GM19240 (cell line): Measurements from ENCODE around the gene HIPK2.

Source experiments
- DNase-seq: peaks from one replicate; pipeline ENCODE4 v3.0.0; 2011; ENCODE audit warnings: low spot score; ENCODE audit not compliant: insufficient read length

The HIPK2 gene

GRCh38 chr7:139737221-139738100 is 40.3 kb downstream of the HIPK2 start:
- DNase-seq, result no peak

GRCh38 chr7:139735912-139736595 is 41.7 kb downstream of the HIPK2 start:
- no peak for DNase-seq

GRCh38 chr7:139735466-139735865 is 42.3 kb downstream of the HIPK2 start:
- no peak for DNase-seq

- no peak for DNase-seq
Observed at GRCh38 chr7:139734395-139734794, 43.4 kb downstream of the HIPK2 start.

GRCh38 chr7:139733751-139734150 is 44.0 kb downstream of the HIPK2 start:
- DNase-seq, result no peak

GRCh38 chr7:139732471-139733167 is 45.2 kb downstream of the HIPK2 start:
- DNase-seq, result no peak

GRCh38 chr7:139731802-139732470 is 45.9 kb downstream of the HIPK2 start:
- DNase-seq, result no peak

- DNase-seq, result no peak
Observed at GRCh38 chr7:139730746-139731612, 46.8 kb downstream of the HIPK2 start.

GRCh38 chr7:139728203-139728602 is 49.6 kb downstream of the HIPK2 start:
- no peak for DNase-seq

GRCh38 chr7:139727151-139727705 is 50.6 kb downstream of the HIPK2 start:
- no peak for DNase-seq

- no peak for DNase-seq
Observed at GRCh38 chr7:139726485-139726869, 51.3 kb downstream of the HIPK2 start.

- no peak for DNase-seq
Observed at GRCh38 chr7:139725858-139726484, 51.8 kb downstream of the HIPK2 start.

GRCh38 chr7:139725077-139725476 is 52.7 kb downstream of the HIPK2 start:
- no peak for DNase-seq

- no peak for DNase-seq
Observed at GRCh38 chr7:139722604-139723003, 55.2 kb downstream of the HIPK2 start.

- no peak for DNase-seq
Observed at GRCh38 chr7:139721821-139722220, 56.0 kb downstream of the HIPK2 start.

GRCh38 chr7:139721417-139721816 is 56.4 kb downstream of the HIPK2 start:
- no peak for DNase-seq

GRCh38 chr7:139720705-139721231 is 57.0 kb downstream of the HIPK2 start:
- DNase-seq, result no peak

- no peak for DNase-seq
Observed at GRCh38 chr7:139720186-139720585, 57.6 kb downstream of the HIPK2 start.

- no peak for DNase-seq
Observed at GRCh38 chr7:139718859-139719258, 58.9 kb downstream of the HIPK2 start.

GRCh38 chr7:139718141-139718540 is 59.7 kb downstream of the HIPK2 start:
- DNase-seq, result no peak
